ENCODE results near the gene PCDH15. TPM values are rescaled to one million over a fixed set of nuclear protein-coding genes. Genes with fewer than 3 reads are reported as not detected.

Gene PCDH15
- total RNA-seq, 4 donors from 2014 or later, result not detected

DNA sequence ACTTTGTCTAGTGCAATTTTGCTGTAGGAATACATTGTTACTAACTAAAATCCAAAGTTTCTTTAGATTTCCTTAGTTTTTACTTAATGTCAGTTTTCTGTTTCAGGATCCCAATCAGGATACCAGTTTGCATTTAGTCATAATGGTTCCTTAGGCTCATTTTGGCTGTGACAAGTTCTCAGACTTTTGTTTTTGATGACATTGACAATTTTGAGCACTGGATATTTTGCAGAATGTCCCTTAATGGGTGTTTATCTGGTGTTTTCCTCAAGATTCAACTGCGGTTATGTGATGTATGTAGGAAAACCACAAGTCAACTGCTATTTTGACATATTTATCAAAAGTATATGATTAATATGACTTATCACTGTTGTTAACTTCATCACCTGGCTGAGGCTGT lies 482.6 kb downstream of the PCDH15 start:
- no peak overlapping the region for H3K4me3 ChIP-seq
- H3K36me3 ChIP-seq, result no peaks in the 10 kb centered on the region
- no peak overlapping the region for H3K27ac ChIP-seq
- TF ChIP-seq, protein P1, sequence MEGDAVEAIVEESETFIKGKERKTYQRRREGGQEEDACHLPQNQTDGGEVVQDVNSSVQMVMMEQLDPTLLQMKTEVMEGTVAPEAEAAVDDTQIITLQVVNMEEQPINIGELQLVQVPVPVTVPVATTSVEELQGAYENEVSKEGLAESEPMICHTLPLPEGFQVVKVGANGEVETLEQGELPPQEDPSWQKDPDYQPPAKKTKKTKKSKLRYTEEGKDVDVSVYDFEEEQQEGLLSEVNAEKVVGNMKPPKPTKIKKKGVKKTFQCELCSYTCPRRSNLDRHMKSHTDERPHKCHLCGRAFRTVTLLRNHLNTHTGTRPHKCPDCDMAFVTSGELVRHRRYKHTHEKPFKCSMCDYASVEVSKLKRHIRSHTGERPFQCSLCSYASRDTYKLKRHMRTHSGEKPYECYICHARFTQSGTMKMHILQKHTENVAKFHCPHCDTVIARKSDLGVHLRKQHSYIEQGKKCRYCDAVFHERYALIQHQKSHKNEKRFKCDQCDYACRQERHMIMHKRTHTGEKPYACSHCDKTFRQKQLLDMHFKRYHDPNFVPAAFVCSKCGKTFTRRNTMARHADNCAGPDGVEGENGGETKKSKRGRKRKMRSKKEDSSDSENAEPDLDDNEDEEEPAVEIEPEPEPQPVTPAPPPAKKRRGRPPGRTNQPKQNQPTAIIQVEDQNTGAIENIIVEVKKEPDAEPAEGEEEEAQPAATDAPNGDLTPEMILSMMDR (IDR thresholded peaks at IDR 0.05), result no peak
- no peak for TF ChIP-seq POLR2A (IDR thresholded peaks at IDR 0.05)
- H3K9me3 ChIP-seq, result no peaks in the 10 kb centered on the region
- no peaks in the 10 kb centered on the region for H3K27me3 ChIP-seq
- H3K4me1 ChIP-seq, result no peaks in the 10 kb centered on the region
- no peak for DNase-seq

DNA sequence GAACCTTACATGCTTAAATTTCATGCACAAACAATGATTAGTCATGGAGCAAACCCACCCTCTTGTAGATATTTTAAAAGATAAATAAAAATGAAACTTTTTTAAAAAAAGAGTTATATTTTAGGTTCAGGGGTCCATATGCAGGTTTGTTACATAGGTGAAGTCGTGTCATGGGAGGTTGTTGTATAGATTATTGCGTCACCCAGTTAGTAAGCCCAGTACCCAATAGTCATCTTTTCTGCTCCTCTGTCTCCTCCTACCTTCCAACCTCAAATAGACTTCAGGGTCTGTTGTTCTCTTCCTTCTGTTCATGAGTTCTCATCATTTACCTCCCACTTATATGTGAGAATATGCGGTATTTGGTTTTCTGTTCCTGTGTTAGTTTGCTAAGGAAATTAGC lies 486.6 kb downstream of the PCDH15 start:
- H3K27ac ChIP-seq, result no peak overlapping the region
- no peak for DNase-seq
- no peak for TF ChIP-seq POLR2A (IDR thresholded peaks at IDR 0.05)
- TF ChIP-seq, protein P1 (IDR thresholded peaks at IDR 0.05), result no peak
- H3K4me1 ChIP-seq, result no peaks in the 10 kb centered on the region
- no peak overlapping the region for H3K4me3 ChIP-seq
- H3K36me3 ChIP-seq, result no peaks in the 10 kb centered on the region
- no peaks in the 10 kb centered on the region for H3K27me3 ChIP-seq
- no peaks in the 10 kb centered on the region for H3K9me3 ChIP-seq

DNA sequence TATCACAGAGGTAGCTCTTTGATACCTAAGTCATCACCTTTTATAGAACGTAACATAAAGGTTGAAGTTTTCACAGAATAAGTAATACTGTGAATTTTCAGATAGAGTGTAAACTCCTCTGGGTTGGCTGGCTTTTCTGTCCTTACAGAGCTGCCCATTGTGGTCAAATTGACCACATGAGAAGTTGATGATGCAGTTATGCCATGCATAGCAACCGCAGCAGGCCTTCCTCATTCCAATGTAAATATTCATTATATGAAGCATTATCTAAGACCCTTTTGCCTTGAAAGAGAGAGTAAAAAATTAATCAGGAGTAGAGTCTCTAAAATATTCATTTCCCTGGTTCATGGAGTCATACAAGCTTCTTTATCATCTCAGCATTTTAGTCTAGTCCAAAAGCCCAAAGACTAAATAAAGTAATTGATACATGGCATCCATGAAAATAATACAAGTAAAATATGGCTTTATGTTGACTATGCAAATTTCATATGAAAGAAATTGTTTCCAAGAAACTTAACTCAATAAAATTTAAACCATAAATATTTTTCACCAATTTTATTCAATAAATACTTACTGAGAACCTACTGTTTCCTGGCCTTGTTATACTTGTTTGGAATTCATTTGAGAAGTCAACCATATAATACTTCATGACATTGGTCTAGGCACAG lies 516.4 kb downstream of the PCDH15 start:
- Histone ChIP-seq H3K9me3 (no peaks in the 10 kb centered on the region), H3K27ac (no peak overlapping the region), H3K4me1 (no peaks in the 10 kb centered on the region), H3K27me3 (no peaks in the 10 kb centered on the region), H3K36me3 (no peaks in the 10 kb centered on the region), H3K4me3 (no peak overlapping the region)
- TF ChIP-seq POLR2A (IDR thresholded peaks at IDR 0.05), result no peak
- TF ChIP-seq, protein P1 (IDR thresholded peaks at IDR 0.05), result no peak
- no peak for DNase-seq

DNA sequence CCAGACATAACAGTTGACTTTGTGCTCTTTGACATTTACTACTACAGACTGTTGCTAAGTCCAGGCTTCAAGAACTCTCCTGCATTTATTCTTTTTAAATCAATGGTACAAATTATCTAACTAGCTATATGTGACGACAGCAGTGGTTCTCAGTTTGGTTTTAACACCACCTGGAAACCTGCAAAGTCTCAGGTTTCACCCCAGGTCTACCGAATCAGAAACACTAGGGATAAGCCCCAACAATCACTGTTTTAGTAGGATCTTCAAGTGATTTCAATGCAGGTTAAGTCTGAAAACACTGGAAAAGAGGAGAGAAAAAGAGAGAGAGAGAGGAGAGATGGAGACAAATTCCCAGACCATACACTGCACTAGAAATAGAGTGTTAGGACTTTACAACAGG lies 519.0 kb downstream of the PCDH15 start:
- Histone ChIP-seq H3K36me3 (no peaks in the 10 kb centered on the region), H3K27me3 (no peaks in the 10 kb centered on the region), H3K4me1 (no peaks in the 10 kb centered on the region), H3K9me3 (no peaks in the 10 kb centered on the region), H3K27ac (no peak overlapping the region), H3K4me3 (no peak overlapping the region)
- no peak for DNase-seq
- TF ChIP-seq, protein P1 (IDR thresholded peaks at IDR 0.05), result no peak
- no peak for TF ChIP-seq POLR2A (IDR thresholded peaks at IDR 0.05)

DNA sequence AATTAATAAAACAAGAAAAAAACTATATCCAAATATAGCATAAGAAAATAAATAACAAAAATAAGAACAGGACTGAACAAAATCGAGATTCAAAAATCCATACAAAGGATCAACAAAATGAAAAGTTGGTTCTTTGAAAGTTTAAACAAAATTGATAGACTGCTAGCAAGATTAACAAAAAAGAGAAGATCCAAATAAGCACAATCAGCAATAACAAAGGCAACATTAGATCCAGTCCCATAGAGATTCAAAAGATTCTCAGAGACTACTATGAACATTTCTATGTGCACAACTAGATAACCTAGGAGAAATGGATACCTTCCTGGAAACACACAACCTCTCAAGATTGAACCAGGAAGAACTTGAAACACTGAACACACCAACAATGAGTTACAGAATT lies 534.6 kb downstream of the PCDH15 start:
- no peaks in the 10 kb centered on the region for H3K27me3 ChIP-seq
- TF ChIP-seq, protein P1 (IDR thresholded peaks at IDR 0.05), result no peak
- TF ChIP-seq POLR2A (IDR thresholded peaks at IDR 0.05), result no peak
- H3K27ac ChIP-seq, result no peak overlapping the region
- no peak overlapping the region for H3K4me3 ChIP-seq
- H3K36me3 ChIP-seq, result no peaks in the 10 kb centered on the region
- H3K4me1 ChIP-seq, result no peaks in the 10 kb centered on the region
- no peaks in the 10 kb centered on the region for H3K9me3 ChIP-seq
- no peak for DNase-seq

DNA sequence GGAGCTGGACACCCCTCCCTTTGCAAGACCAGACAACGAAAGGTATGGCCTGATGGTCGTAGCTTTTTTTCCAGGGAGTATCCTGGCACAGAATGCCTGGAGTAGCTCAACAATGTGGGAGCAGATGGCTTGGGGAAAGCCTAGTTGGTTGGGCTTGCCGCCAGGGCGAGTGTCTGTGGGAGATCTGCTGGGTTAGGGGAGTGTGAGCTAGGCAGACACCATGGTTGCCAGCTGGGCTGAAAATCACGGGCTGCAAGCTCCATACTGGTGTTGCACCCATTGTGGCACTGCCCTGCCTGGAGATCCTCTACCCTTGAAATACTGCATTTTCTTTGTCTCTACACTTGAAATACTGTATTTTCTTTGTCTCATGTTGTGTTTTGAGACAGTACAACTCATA lies 538.3 kb downstream of the PCDH15 start:
- Histone ChIP-seq H3K27me3 (no peaks in the 10 kb centered on the region), H3K36me3 (no peaks in the 10 kb centered on the region), H3K27ac (no peak overlapping the region), H3K4me3 (no peak overlapping the region), H3K4me1 (no peaks in the 10 kb centered on the region), H3K9me3 (no peaks in the 10 kb centered on the region)
- no peak for DNase-seq
- TF ChIP-seq POLR2A (IDR thresholded peaks at IDR 0.05), result no peak
- TF ChIP-seq, protein P1 (IDR thresholded peaks at IDR 0.05), result no peak
